Upper lobe of right lung (tissue), 1 donor: Measurements from ENCODE around the gene HNRNPDL. TPM values are rescaled to one million over a fixed set of nuclear protein-coding genes. Genes with fewer than 3 reads are reported as not detected.
A peak's percentile ranks its signal among the peaks of the same experiment; 100 is the strongest.
"Not testable (repeated sequence)": the region's sequence is repeated elsewhere in the genome, so short reads cannot be mapped to it uniquely, and the experiment has no call there.

ENCODE experiments used
- ATAC-seq: fragments of 200-7000 bp; cut with Tn5 transposase; one replicate; pipeline ENCODE4 v1.9.1; 2020; ENCODE audit warnings: mild to moderate bottlenecking, moderate library complexity
- DNase-seq: peaks from one replicate; pipeline ENCODE4 v3.0.0-alpha.2; 2020
- H3K27ac ChIP-seq: fragments of 200-600 bp; one replicate; pipeline ENCODE4 v1.8.0; 2022
- H3K27me3 ChIP-seq: fragments of 200-600 bp; one replicate; pipeline ENCODE4 v1.8.0; 2022; ENCODE audit warnings: mild to moderate bottlenecking
- H3K36me3 ChIP-seq: fragments of 200-600 bp; one replicate; pipeline ENCODE4 v1.8.0; 2022
- H3K4me1 ChIP-seq: fragments of 200-600 bp; one replicate; pipeline ENCODE4 v1.8.0; 2022
- H3K4me3 ChIP-seq: fragments of 200-600 bp; one replicate; pipeline ENCODE4 v1.8.0; 2022; ENCODE audit warnings: mild to moderate bottlenecking
- H3K9me3 ChIP-seq: fragments of 200-600 bp; one replicate; pipeline ENCODE4 v1.8.0; 2022
- intact Hi-C: fragments of 100-400 bp; cut with DNase I; formaldehyde crosslinking; loops from one replicate; pipeline ENCODE4 v1.11.0; 2022
- total RNA-seq: library from RNA; stranded (reverse); fragmentation: NEBNext Ultra II Directional; extraction: Animal tissue kit (Norgen Biotek cat#: 25700); gene quantifications from one replicate; pipeline ENCODE4 v1.2.1, GENCODE V29; 2021
- TF ChIP-seq, protein P1 (sequence below): fragments of 200-600 bp; IDR thresholded peaks from one replicate; pipeline ENCODE4 v1.8.0; 2022; ENCODE audit warnings: antibody characterized with exemption
- donor health status: DM: no; HTN: yes; CAD: no; lungs with severe emphysema.

Gene HNRNPDL
- total RNA-seq, 1 donor from 2014 or later = 167 TPM

GRCh38 chr4:82423245-82424054, 6.8 kb downstream of the HNRNPDL start:
- ATAC-seq = no peak
- peaks cover 19% of the 10 kb centered on the region for H3K4me1 ChIP-seq
- H3K36me3 ChIP-seq = peaks cover 59% of the 10 kb centered on the region
- no peaks in the 10 kb centered on the region for H3K27me3 ChIP-seq
- no peak overlapping the region for H3K27ac ChIP-seq
- intact Hi-C loops = no loop called here
- no peaks in the 10 kb centered on the region for H3K9me3 ChIP-seq
- H3K4me3 ChIP-seq = no peak overlapping the region
- TF ChIP-seq, protein P1, sequence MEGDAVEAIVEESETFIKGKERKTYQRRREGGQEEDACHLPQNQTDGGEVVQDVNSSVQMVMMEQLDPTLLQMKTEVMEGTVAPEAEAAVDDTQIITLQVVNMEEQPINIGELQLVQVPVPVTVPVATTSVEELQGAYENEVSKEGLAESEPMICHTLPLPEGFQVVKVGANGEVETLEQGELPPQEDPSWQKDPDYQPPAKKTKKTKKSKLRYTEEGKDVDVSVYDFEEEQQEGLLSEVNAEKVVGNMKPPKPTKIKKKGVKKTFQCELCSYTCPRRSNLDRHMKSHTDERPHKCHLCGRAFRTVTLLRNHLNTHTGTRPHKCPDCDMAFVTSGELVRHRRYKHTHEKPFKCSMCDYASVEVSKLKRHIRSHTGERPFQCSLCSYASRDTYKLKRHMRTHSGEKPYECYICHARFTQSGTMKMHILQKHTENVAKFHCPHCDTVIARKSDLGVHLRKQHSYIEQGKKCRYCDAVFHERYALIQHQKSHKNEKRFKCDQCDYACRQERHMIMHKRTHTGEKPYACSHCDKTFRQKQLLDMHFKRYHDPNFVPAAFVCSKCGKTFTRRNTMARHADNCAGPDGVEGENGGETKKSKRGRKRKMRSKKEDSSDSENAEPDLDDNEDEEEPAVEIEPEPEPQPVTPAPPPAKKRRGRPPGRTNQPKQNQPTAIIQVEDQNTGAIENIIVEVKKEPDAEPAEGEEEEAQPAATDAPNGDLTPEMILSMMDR = no peak
- no peak for DNase-seq

DNA sequence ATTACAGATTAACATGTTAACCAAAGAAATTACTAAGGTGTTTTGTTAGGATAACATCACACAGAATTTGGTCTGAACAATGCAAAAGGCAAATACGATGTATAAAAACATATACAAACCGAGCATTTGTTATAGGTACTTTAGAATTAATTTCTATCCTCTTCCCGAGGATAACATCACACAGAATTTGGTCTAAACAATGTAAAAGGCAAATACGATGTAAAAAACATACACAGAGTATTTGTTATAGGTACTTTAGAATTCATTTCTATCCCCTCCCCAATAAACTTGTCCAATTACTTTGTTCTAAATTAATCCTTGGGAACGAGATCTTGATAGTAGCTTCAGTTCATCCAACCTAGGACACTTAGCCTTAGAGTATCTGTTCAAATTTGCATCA, 7.6 kb downstream of the HNRNPDL start:
- no peak for ATAC-seq
- DNase-seq = no peak
- TF ChIP-seq, protein P1 = no peak
- H3K9me3 ChIP-seq = no peaks in the 10 kb centered on the region
- intact Hi-C loops = no loop called here
- H3K27ac ChIP-seq = no peak overlapping the region
- peaks cover 13% of the 10 kb centered on the region for H3K4me1 ChIP-seq
- H3K4me3 ChIP-seq = no peak overlapping the region
- H3K27me3 ChIP-seq = no peaks in the 10 kb centered on the region
- H3K36me3 ChIP-seq = peaks cover 54% of the 10 kb centered on the region

DNA sequence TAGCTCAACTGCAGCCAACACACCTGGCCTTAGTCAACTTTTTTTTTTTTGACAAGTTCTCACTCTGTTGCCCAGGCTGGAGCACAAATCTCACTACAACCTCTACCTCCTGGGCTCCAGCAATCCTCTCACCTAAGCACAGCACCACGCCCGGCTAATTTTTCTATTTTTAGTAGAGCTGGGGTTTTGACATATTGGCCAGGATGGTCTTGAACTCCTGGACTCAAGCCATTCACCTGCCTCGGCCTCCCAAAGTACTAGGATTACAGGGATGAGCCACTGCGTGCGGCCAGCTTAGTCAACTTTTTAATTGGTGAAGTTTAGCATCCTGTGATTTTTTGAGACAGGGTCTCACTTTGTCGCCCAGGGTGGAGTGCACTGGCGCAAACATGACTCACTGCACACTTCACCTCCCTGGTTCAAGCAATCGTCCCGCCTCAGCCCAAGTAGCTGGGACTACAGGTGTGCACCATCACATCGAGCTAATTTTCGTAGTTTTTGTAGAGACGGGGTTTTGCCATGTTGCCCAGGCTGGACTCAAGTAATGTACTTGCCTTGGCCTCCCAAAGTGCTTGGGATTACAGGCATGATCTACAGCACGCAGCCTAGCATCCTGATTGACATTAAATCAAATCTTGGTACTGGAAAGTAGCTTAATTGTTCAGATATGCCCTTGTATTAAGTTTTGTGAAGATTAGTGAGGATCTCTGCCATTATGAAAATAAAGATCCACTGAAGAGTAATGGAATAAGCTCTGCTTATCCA, 8.3 kb downstream of the HNRNPDL start:
- DNase-seq (no peak), ATAC-seq (peak; percentile 27)
- peaks cover 7% of the 10 kb centered on the region for H3K4me1 ChIP-seq
- TF ChIP-seq, protein P1 = no peak
- H3K9me3 ChIP-seq = no peaks in the 10 kb centered on the region
- no peaks in the 10 kb centered on the region for H3K27me3 ChIP-seq
- H3K4me3 ChIP-seq = no peak overlapping the region
- no peak overlapping the region for H3K27ac ChIP-seq
- peaks cover 49% of the 10 kb centered on the region for H3K36me3 ChIP-seq
- intact Hi-C loops = no loop called here

- peaks cover 23% of the 10 kb centered on the region for H3K36me3 ChIP-seq
- H3K4me3 ChIP-seq = no peak overlapping the region
- ATAC-seq = no peak
- no peaks in the 10 kb centered on the region for H3K4me1 ChIP-seq
- no peaks in the 10 kb centered on the region for H3K27me3 ChIP-seq
- no peak overlapping the region for H3K27ac ChIP-seq
- DNase-seq = no peak
- intact Hi-C loops = no loop called here
- TF ChIP-seq, protein P1 = no peak
- H3K9me3 ChIP-seq = no peaks in the 10 kb centered on the region
These were observed 10.8 kb downstream of the HNRNPDL start for GRCh38 chr4:82419451-82419850.

DNA sequence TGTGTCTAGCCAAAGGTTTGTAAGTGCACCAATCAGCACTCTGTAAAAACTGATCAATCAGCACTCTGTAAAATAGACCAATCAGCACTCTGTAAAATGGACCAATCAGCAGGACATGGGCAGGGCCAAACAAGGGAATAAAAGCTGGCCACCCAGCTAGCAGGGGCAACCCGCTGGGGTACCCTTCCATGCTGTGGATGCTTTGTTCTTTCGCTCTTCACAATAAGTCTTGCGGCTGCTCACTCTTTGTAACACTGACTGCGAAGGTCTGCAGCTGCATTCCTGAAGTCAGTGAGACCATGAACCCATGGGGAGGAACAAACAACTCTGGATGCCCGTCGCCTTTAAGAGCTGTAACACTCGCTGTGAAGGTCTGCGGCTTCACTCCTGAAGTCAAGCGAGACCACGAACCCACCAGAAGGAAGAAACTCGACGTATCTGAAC, 14.3 kb downstream of the HNRNPDL start:
- TF ChIP-seq, protein P1 = no peak
- ATAC-seq (no peak), DNase-seq (no peak)
- Histone ChIP-seq H3K27ac (no peak overlapping the region), H3K36me3 (no peaks in the 10 kb centered on the region), H3K9me3 (no peaks in the 10 kb centered on the region), H3K4me3 (no peak overlapping the region), H3K4me1 (no peaks in the 10 kb centered on the region), H3K27me3 (no peaks in the 10 kb centered on the region)
- intact Hi-C loops = no loop called here

- H3K27me3 ChIP-seq, H3K4me1 ChIP-seq, H3K27ac ChIP-seq, H3K4me3 ChIP-seq, H3K36me3 ChIP-seq, ATAC-seq, H3K9me3 ChIP-seq, intact Hi-C loops, DNase-seq: not testable (repeated sequence)
These were observed 15.2 kb downstream of the HNRNPDL start for GRCh38 chr4:82415061-82415460.
